Stimulated activated CD4-positive, alpha-beta T cell treated with anti-CD3 and anti-CD28 coated beads, TNF-alpha, amount 100 ng/mL, for 24 hours (primary cell): ENCODE results near the gene IL15RA.
"Not testable (repeated sequence)": the region's sequence is repeated elsewhere in the genome, so short reads cannot be mapped to it uniquely, and the experiment has no call there.

Source experiments
- DNase-seq, 3 experiments: peaks; one replicate each; pipeline ENCODE4 v3.0.0-alpha.2; 2020; ENCODE audit warnings: low read depth in 3 of 3

The IL15RA gene

GRCh38 chr10:6006546-6006945, 29.2 kb upstream of the IL15RA start:
- no peak for DNase-seq

- no peak for DNase-seq
Observed at GRCh38 chr10:6005856-6006395, 28.6 kb upstream of the IL15RA start.

GRCh38 chr10:6005161-6005804, 27.9 kb upstream of the IL15RA start:
- not testable (repeated sequence) for DNase-seq

- no peak for DNase-seq
Observed at GRCh38 chr10:6002809-6003510, 25.6 kb upstream of the IL15RA start.

GRCh38 chr10:5999440-6000165, 22.3 kb upstream of the IL15RA start:
- no peak for DNase-seq

GRCh38 chr10:5996696-5997095, 19.4 kb upstream of the IL15RA start:
- no peak for DNase-seq

- DNase-seq = no peak
Observed at GRCh38 chr10:5992398-5992797, 15.1 kb upstream of the IL15RA start.

GRCh38 chr10:5991708-5992107, 14.4 kb upstream of the IL15RA start:
- no peak for DNase-seq

- DNase-seq = no peak
Observed at GRCh38 chr10:5989756-5990155, 12.4 kb upstream of the IL15RA start.

- DNase-seq = no peak
Observed at GRCh38 chr10:5988336-5988920, 11.1 kb upstream of the IL15RA start.

- DNase-seq = no peak
Observed at GRCh38 chr10:5987747-5988146, 10.4 kb upstream of the IL15RA start.

GRCh38 chr10:5985029-5985428, 7.7 kb upstream of the IL15RA start:
- no peak for DNase-seq

- DNase-seq = no peak
Observed at GRCh38 chr10:5983774-5984173, 6.4 kb upstream of the IL15RA start.

GRCh38 chr10:5981529-5981928, 4.2 kb upstream of the IL15RA start:
- no peak for DNase-seq

- DNase-seq = no peak
Observed at GRCh38 chr10:5978230-5978489, 817 bp upstream of the IL15RA start.

GRCh38 chr10:5976512-5977470, 552 bp downstream of the IL15RA start:
- DNase-seq = peak in 2 of 3 experiments; percentile 30 to 56

- peak in 2 of 3 experiments; percentile 22 to 63 for DNase-seq
Observed at GRCh38 chr10:5975641-5976473, 1.5 kb downstream of the IL15RA start.

- DNase-seq = no peak
Observed at GRCh38 chr10:5973069-5973468, 4.3 kb downstream of the IL15RA start.

- no peak for DNase-seq
Observed at GRCh38 chr10:5971886-5972285, 5.5 kb downstream of the IL15RA start.

GRCh38 chr10:5971315-5971832, 6.0 kb downstream of the IL15RA start:
- no peak for DNase-seq
